Hepatocyte (in vitro differentiated cells): ENCODE measurements around the gene ZSCAN30. TPM values are rescaled to one million over a fixed set of nuclear protein-coding genes. Genes with fewer than 3 reads are reported as not detected.

Source experiments
- DNase-seq: peaks from one replicate; pipeline ENCODE4 v3.0.0-alpha.2; 2016; ENCODE audit warnings: low spot score
- H2AFZ ChIP-seq: fragments of 200-600 bp; sonication (generic); 2 replicates; pipeline ENCODE4 v1.6.0; 2016; ENCODE audit warnings: antibody characterized with exemption, mild to moderate bottlenecking
- H3K27ac ChIP-seq: fragments of 200-600 bp; sonication (generic); 2 replicates; pipeline ENCODE4 v1.5.1; 2016; ENCODE audit warnings: mild to moderate bottlenecking
- H3K27me3 ChIP-seq: fragments of 200-600 bp; sonication (generic); 2 replicates; pipeline ENCODE4 v1.6.1; 2016
- H3K36me3 ChIP-seq: fragments of 200-600 bp; sonication (generic); replicated peaks from 2 replicates; pipeline ENCODE4 v1.5.1; 2016; ENCODE audit warnings: low read depth; ENCODE audit not compliant: insufficient read depth
- H3K4me1 ChIP-seq: fragments of 200-600 bp; sonication (generic); 2 replicates; pipeline ENCODE4 v1.5.1; 2016; ENCODE audit warnings: mild to moderate bottlenecking, moderate library complexity; ENCODE audit not compliant: insufficient read depth
- H3K4me2 ChIP-seq: fragments of 200-600 bp; sonication (generic); 2 replicates; pipeline ENCODE4 v1.6.0; 2016
- H3K4me3 ChIP-seq: fragments of 200-600 bp; sonication (generic); 2 replicates; pipeline ENCODE4 v1.5.1; 2016; ENCODE audit warnings: mild to moderate bottlenecking
- H3K79me2 ChIP-seq: fragments of 200-600 bp; sonication (generic); 2 replicates; pipeline ENCODE4 v1.6.0; 2017; ENCODE audit warnings: mild to moderate bottlenecking
- H3K9me2 ChIP-seq: fragments of 200-600 bp; sonication (generic); replicated peaks from 2 replicates; pipeline ENCODE4 v1.6.0; 2017; ENCODE audit warnings: mild to moderate bottlenecking; ENCODE audit not compliant: insufficient read depth
- H3K9me3 ChIP-seq: fragments of 200-600 bp; sonication (generic); 2 replicates; pipeline ENCODE4 v1.5.1; 2016; ENCODE audit warnings: low read depth, mild to moderate bottlenecking
- H4K20me1 ChIP-seq: fragments of 200-600 bp; sonication (generic); 2 replicates; pipeline ENCODE4 v1.6.0; 2016; ENCODE audit warnings: mild to moderate bottlenecking; ENCODE audit not compliant: insufficient read depth, poor library complexity, severe bottlenecking
- EZH2 ChIP-seq: fragments of 200-600 bp; sonication (generic); IDR thresholded peaks from 2 replicates; pipeline ENCODE4 v1.6.1; 2016; ENCODE audit warnings: antibody characterized with exemption, mild to moderate bottlenecking, borderline replicate concordance
- EZH2phosphoT487 ChIP-seq: fragments of 200-600 bp; sonication (generic); IDR thresholded peaks from one replicate; pipeline ENCODE4 v1.6.1; 2018; ENCODE audit warnings: antibody characterized with exemption, mild to moderate bottlenecking, low read depth, moderate library complexity; ENCODE audit not compliant: unreplicated experiment, severe bottlenecking
- WGBS: methylation state at CpG from one replicate; pipeline ENCODE4 v1.1.6; 2016; ENCODE audit warnings: low lambda C conversion rate; ENCODE audit errors: missing lambda C conversion rate; 5-methylcytosine and 5-hydroxymethylcytosine counted together
- polyA plus RNA-seq: library from polyadenylated mRNA; unstranded; fragments of >200 nt; fragmentation: Nextera tagmentation; extraction: Ambion mirVana; gene quantifications from 2 replicates; pipeline ENCODE4 v1.2.1, GENCODE V29; 2016
- total RNA-seq: library from RNA; depleted of rRNA; stranded (reverse); fragments of >200 nt; gene quantifications from 2 replicates; pipeline ENCODE4 v1.2.3, GENCODE V29; 2014
- TF ChIP-seq, protein P1 (sequence below): fragments of 200-600 bp; sonication (generic); IDR thresholded peaks from 2 replicates; pipeline ENCODE4 v1.5.1; 2016; ENCODE audit warnings: antibody characterized with exemption, mild to moderate bottlenecking; ENCODE audit not compliant: poor library complexity

The ZSCAN30 gene
- total and polyA plus RNA-seq, 2 experiments from 2014 or later: 8.7 to 10.6 TPM

DNA sequence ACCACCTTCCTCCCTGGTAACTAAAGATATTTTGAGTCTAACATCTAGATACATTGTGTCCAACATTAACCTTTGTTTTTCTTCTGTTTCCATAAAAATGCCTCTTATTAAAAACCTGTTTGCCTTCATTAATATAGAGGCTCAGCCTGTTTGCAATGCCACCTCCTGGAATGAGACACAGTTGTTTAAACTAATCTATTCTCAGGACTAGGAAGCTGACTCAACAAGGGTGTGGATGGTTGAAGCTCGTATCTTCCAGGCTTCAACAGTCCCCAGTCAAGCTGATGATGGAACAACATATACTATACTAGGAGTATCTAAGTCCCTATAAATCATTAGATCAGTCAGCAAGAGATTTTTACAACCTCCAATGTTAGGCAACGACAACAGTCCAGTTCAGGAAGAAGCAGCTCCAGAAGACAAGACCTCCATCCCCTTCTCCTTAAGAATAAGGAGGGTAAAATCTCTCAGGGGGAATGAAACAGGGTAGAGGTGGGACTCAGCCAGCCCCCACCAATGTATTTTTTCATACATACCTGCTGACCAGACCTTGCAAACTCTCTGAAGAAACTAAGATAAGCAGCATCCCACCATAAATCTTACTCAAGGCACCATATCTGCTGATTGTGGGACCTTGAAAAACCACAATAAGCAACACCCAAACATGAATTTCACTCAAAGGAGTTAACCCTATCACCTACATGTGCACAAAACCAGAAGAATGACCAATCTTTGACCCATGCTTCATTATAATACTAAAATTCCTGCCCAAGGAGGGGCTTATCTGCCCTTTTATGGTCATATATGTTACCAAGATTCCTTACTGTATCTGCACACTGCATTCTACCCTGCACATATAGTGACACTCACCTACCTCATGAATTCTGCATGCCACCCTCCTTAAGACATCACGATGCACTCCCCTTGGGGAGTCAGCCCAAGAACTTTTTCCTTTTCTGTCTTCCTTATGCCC, 32.7 kb upstream of the ZSCAN30 start:
- DNase-seq: no peak
- H2AFZ ChIP-seq: no peak overlapping the region
- H3K79me2 ChIP-seq: no peaks in the 10 kb centered on the region
- H3K36me3 ChIP-seq: no peaks in the 10 kb centered on the region
- H3K27me3 ChIP-seq: no peaks in the 10 kb centered on the region
- no peaks in the 10 kb centered on the region for H4K20me1 ChIP-seq
- no peaks in the 10 kb centered on the region for H3K9me2 ChIP-seq
- no peaks in the 10 kb centered on the region for H3K4me1 ChIP-seq
- no peak overlapping the region for H3K4me3 ChIP-seq
- no peak overlapping the region for H3K27ac ChIP-seq
- TF ChIP-seq EZH2phosphoT487: no peak
- TF ChIP-seq, protein P1, sequence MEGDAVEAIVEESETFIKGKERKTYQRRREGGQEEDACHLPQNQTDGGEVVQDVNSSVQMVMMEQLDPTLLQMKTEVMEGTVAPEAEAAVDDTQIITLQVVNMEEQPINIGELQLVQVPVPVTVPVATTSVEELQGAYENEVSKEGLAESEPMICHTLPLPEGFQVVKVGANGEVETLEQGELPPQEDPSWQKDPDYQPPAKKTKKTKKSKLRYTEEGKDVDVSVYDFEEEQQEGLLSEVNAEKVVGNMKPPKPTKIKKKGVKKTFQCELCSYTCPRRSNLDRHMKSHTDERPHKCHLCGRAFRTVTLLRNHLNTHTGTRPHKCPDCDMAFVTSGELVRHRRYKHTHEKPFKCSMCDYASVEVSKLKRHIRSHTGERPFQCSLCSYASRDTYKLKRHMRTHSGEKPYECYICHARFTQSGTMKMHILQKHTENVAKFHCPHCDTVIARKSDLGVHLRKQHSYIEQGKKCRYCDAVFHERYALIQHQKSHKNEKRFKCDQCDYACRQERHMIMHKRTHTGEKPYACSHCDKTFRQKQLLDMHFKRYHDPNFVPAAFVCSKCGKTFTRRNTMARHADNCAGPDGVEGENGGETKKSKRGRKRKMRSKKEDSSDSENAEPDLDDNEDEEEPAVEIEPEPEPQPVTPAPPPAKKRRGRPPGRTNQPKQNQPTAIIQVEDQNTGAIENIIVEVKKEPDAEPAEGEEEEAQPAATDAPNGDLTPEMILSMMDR: no peak
- TF ChIP-seq EZH2: no peak
- H3K9me3 ChIP-seq: no peaks in the 10 kb centered on the region
- H3K4me2 ChIP-seq: no peak overlapping the region
- 86% methylated on average over 3 of the region's 3 CpGs for WGBS

DNA sequence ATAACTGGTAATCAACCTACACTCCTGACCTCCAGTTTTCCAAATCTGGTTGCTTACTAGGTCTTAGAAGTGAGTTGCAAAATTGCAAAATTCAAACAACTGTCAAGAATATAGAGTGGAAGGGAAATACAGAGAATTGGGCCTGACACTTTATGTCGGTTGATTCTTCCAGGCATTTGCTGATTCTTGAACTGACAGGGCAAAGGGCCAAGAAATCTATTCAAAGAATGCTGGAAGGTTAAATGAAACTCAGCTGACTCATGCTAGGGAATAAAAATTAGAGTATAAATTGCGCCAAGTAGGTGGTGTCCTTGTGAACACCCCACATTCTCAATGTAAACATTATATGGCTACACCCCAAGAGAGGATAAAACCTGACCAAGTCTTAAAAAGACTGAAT, 21.5 kb upstream of the ZSCAN30 start:
- no peak overlapping the region for H3K4me2 ChIP-seq
- DNase-seq: no peak
- H3K4me3 ChIP-seq: no peak overlapping the region
- no peaks in the 10 kb centered on the region for H3K27me3 ChIP-seq
- 89% methylated on average over 2 of the region's 2 CpGs for WGBS
- H3K9me2 ChIP-seq: no peaks in the 10 kb centered on the region
- no peaks in the 10 kb centered on the region for H3K4me1 ChIP-seq
- H3K36me3 ChIP-seq: peaks cover 13% of the 10 kb centered on the region
- no peaks in the 10 kb centered on the region for H3K79me2 ChIP-seq
- H4K20me1 ChIP-seq: no peaks in the 10 kb centered on the region
- H3K27ac ChIP-seq: no peak overlapping the region
- no peak for TF ChIP-seq EZH2phosphoT487
- TF ChIP-seq, protein P1: no peak
- TF ChIP-seq EZH2: no peak
- H2AFZ ChIP-seq: no peak overlapping the region
- H3K9me3 ChIP-seq: peaks cover 33% of the 10 kb centered on the region

DNA sequence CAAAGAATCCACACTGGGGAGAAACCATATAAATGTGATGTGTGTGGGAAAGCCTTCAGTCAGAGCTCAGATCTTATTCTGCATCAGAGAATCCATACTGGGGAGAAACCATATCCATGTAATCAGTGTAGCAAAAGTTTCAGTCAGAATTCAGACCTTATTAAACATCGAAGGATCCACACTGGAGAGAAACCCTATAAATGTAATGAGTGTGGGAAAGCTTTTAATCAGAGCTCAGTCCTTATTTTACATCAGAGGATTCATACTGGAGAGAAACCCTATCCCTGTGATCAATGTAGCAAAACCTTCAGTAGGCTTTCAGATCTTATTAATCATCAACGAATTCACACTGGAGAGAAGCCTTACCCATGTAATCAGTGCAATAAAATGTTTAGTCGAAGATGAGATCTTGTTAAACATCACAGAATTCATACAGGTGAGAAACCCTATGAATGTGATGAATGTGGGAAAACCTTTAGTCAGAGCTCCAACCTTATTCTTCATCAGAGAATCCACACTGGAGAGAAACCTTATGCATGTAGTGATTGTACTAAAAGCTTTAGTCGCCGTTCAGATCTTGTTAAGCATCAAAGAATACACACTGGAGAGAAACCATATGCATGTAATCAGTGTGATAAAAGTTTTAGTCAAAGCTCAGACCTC, 16.7 kb upstream of the ZSCAN30 start:
- no peak overlapping the region for H3K4me2 ChIP-seq
- WGBS: 97% methylated on average over 5 of the region's 5 CpGs

More for the DNA sequence above, 16.7 kb upstream of the ZSCAN30 start:
- peaks cover 13% of the 10 kb centered on the region for H3K36me3 ChIP-seq
- DNase-seq: no peak
- no peak overlapping the region for H3K4me3 ChIP-seq
- no peaks in the 10 kb centered on the region for H3K9me2 ChIP-seq
- H4K20me1 ChIP-seq: no peaks in the 10 kb centered on the region
- no peaks in the 10 kb centered on the region for H3K4me1 ChIP-seq
- peaks cover 61% of the 10 kb centered on the region for H3K9me3 ChIP-seq
- H3K27ac ChIP-seq: no peak overlapping the region
- no peak for TF ChIP-seq EZH2phosphoT487
- TF ChIP-seq EZH2: no peak
- TF ChIP-seq, protein P1: no peak
- H3K27me3 ChIP-seq: no peaks in the 10 kb centered on the region
- H2AFZ ChIP-seq: no peak overlapping the region
- peaks cover 18% of the 10 kb centered on the region for H3K79me2 ChIP-seq
